ENCODE data around the gene EPHA6. TPM values are rescaled to one million over a fixed set of nuclear protein-coding genes. Genes with fewer than 3 reads are reported as not detected.

EPHA6 gene
- total RNA-seq, 1 experiment from 2014 or later = 0.61 TPM

GRCh38 chr3:97497138-97497537 lies 682.7 kb downstream of the EPHA6 start:
- Histone ChIP-seq H3K9me3 (ENCODE audit: control insufficient read depth, low read depth, low read length) (no peaks in the 10 kb centered on the region), H3K4me2 (ENCODE audit: insufficient read depth, insufficient read length, low read length) (no peak overlapping the region), H3K27me3 (ENCODE audit: insufficient read depth, low read length) (no peaks in the 10 kb centered on the region), H2BK20ac (ENCODE audit: low read depth, low read length, poor library complexity, severe bottlenecking) (no peak overlapping the region), H3K27ac (ENCODE audit: insufficient read length, low read depth, low read length) (no peak overlapping the region), H3K79me1 (ENCODE audit: insufficient read depth, low read depth, low read length, poor library complexity, severe bottlenecking) (no peaks in the 10 kb centered on the region), H2BK5ac (ENCODE audit: insufficient read length, low read length) (no peak overlapping the region), H4K8ac (replicated peaks; ENCODE audit: insufficient read length, low read depth, low read length) (no peak overlapping the region), H3K23me2 (ENCODE audit: insufficient read length, low read depth, low read length, poor library complexity, severe bottlenecking) (no peaks in the 10 kb centered on the region), H3K18ac (ENCODE audit: insufficient read length, low read depth, low read length) (no peak overlapping the region), H2AFZ (ENCODE audit: low read length) (no peak overlapping the region), H3K23ac (ENCODE audit: insufficient read length, low read depth, low read length) (no peak overlapping the region), H3K79me2 (ENCODE audit: insufficient read depth, low read length) (no peaks in the 10 kb centered on the region), H3K56ac (ENCODE audit: insufficient read length, low read depth, low read length) (no peak overlapping the region), H3K4ac (ENCODE audit: low read depth, low read length) (no peak overlapping the region), H3K14ac (ENCODE audit: insufficient read depth, low read length) (no peak overlapping the region), H3K9ac (ENCODE audit: extremely low read depth, insufficient read length, low read length) (no peak overlapping the region), H2BK12ac (ENCODE audit: insufficient read length, low read depth, low read length) (no peak overlapping the region), H2BK15ac (ENCODE audit: low read depth, low read length) (no peak overlapping the region), H3K4me1 (ENCODE audit: insufficient read depth, low read length) (no peaks in the 10 kb centered on the region), H3T11ph (ENCODE audit: low read length) (no peak overlapping the region), H4K20me1 (ENCODE audit: control insufficient read depth, insufficient read depth, insufficient read length) (no peaks in the 10 kb centered on the region), H2AK5ac (ENCODE audit: insufficient read length, low read length) (no peak overlapping the region), H4K91ac (ENCODE audit: insufficient read length, low read depth, low read length) (no peak overlapping the region), H2BK120ac (ENCODE audit: low read depth, low read length, poor library complexity, severe bottlenecking) (no peak overlapping the region), H4K5ac (ENCODE audit: insufficient read length, low read depth, low read length) (no peak overlapping the region)
- no peak for TF ChIP-seq CTCF (conservative IDR thresholded peaks at IDR 0.05)
- Mint-ChIP-seq H3K4me1 (no peaks in the 10 kb centered on the region), H3K27ac (0 out of 7 replicates have a peak overlapping the region, but pooled peaks of 1 of the 3 experiments have one; percentile 8), H3K27me3 (ENCODE audit: low read depth) (no peaks in the 10 kb centered on the region), H3K36me3 (ENCODE audit: insufficient read depth in 1 of 3, low read depth in 3 of 3) (peaks cover 0 to 18% (median 7%) of the 10 kb centered on the region in 3 experiments; a peak in 5 of 7 replicates), H3K4me3 (no peak overlapping the region), H3K9me3 (peaks cover 12 to 14% of the 10 kb centered on the region in 2 experiments; a peak in 3 of 5 replicates)
- no peak for DNase-seq
- WGBS (ENCODE audit: extremely low coverage, insufficient read length, low lambda C conversion rate) = no CpG with 5 or more reads among the region's 1 CpG
